Measurements from ENCODE around the gene ATG5. TPM values are rescaled to one million over a fixed set of nuclear protein-coding genes. Genes with fewer than 3 reads are reported as not detected.
"Not testable (repeated sequence)": the region's sequence is repeated elsewhere in the genome, so short reads cannot be mapped to it uniquely, and the experiment has no call there.

Gene ATG5
- total RNA-seq, 1 donor: 62.6 TPM

- H3K4me3 ChIP-seq (ENCODE audit: low read depth, low read length): no peak overlapping the region
- DNase-seq (ENCODE audit: low read depth): no peak
- TF ChIP-seq CTCF (IDR thresholded peaks at IDR 0.05; ENCODE audit: insufficient read depth, low read depth, low read length): no peak
Measured at GRCh38 chr6:106252687-106253086, 72.9 kb downstream of the ATG5 start.

- DNase-seq (ENCODE audit: low read depth); H3K4me3 ChIP-seq (ENCODE audit: low read depth, low read length): not testable (repeated sequence)
Measured at GRCh38 chr6:106251531-106252255, 73.9 kb downstream of the ATG5 start.

GRCh38 chr6:106250953-106251352 is 74.6 kb downstream of the ATG5 start:
- DNase-seq (ENCODE audit: low read depth): no peak
- TF ChIP-seq CTCF (IDR thresholded peaks at IDR 0.05; ENCODE audit: insufficient read depth, low read depth, low read length): no peak
- H3K4me3 ChIP-seq (ENCODE audit: low read depth, low read length): no peak overlapping the region

DNA sequence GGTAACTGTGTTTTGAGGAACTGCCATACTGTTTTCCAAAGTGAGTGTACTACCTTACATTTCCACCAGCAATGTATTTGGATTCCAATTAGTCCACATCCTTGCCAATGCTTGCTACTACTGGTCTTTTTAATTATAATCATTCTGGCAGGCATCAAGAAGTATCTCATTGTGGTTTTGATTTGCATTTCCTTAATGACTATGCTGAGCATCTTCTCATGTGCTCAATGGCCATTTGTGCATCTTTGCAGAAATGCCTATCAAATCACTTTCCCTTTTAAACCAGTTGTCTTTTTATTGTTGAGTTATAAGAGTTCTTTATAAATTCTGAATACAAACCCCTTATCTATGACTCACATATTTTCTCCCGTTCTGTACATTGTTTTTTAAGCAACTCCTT is 75.9 kb downstream of the ATG5 start:
- no peak for DNase-seq (ENCODE audit: low read depth)
- no peak for TF ChIP-seq CTCF (IDR thresholded peaks at IDR 0.05; ENCODE audit: insufficient read depth, low read depth, low read length)
- no peak overlapping the region for H3K4me3 ChIP-seq (ENCODE audit: low read depth, low read length)

DNA sequence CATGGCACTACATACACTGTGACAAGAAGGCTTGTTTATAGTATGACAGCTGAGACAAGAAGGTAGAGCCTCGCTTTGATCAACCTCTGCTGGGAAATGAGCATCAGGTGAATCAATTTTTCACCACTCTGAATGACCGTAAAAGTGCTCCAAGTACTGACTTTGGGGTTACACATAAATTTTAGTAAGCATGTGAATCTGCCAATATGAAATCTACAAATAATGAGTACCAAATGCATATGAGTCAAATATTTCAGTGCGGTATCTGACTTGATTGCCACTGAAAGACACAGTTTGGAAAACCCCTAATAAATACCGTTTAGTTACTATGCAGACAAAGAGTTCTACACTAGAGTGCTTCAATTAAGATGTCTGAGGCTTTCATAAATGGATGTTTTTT is 77.8 kb downstream of the ATG5 start:
- TF ChIP-seq CTCF (IDR thresholded peaks at IDR 0.05; ENCODE audit: insufficient read depth, low read depth, low read length): no peak
- no peak overlapping the region for H3K4me3 ChIP-seq (ENCODE audit: low read depth, low read length)
- DNase-seq (ENCODE audit: low read depth): no peak

GRCh38 chr6:106247293-106247692 is 78.3 kb downstream of the ATG5 start:
- no peak overlapping the region for H3K4me3 ChIP-seq (ENCODE audit: low read depth, low read length)
- TF ChIP-seq CTCF (IDR thresholded peaks at IDR 0.05; ENCODE audit: insufficient read depth, low read depth, low read length): no peak
- no peak for DNase-seq (ENCODE audit: low read depth)

DNA sequence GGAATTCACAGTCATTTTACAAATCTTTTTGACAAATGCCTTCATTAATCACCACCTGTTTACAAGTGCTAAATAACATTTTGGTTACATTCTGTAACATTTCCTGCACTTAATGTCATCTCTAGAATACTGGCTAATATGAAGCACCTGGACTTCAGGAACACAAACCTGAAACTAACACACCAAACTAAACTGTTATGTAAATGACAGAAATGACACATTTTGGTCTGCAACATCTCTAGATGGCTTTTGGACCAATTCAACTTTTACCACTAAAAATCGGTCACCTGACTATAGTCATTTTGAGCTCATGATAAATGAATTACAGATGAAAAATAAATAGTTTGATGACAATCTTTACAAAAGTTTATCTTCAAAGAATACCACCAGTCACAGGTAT is 80.6 kb downstream of the ATG5 start:
- no peak for DNase-seq (ENCODE audit: low read depth)
- H3K4me3 ChIP-seq (ENCODE audit: low read depth, low read length): no peak overlapping the region
- no peak for TF ChIP-seq CTCF (IDR thresholded peaks at IDR 0.05; ENCODE audit: insufficient read depth, low read depth, low read length)
